Stimulated activated CD8-positive, alpha-beta memory T cell treated with anti-CD3 and anti-CD28 coated beads, Interleukin-12 subunit alpha, Interleukin-12 subunit beta, amount 100 ng/mL, for 24 hours (primary cell): Measurements from ENCODE around the gene TMEM94.

Experiments
- DNase-seq: peaks from one replicate; pipeline ENCODE4 v3.0.0-alpha.2; 2020; ENCODE audit errors: extremely low read depth

TMEM94 gene

DNA sequence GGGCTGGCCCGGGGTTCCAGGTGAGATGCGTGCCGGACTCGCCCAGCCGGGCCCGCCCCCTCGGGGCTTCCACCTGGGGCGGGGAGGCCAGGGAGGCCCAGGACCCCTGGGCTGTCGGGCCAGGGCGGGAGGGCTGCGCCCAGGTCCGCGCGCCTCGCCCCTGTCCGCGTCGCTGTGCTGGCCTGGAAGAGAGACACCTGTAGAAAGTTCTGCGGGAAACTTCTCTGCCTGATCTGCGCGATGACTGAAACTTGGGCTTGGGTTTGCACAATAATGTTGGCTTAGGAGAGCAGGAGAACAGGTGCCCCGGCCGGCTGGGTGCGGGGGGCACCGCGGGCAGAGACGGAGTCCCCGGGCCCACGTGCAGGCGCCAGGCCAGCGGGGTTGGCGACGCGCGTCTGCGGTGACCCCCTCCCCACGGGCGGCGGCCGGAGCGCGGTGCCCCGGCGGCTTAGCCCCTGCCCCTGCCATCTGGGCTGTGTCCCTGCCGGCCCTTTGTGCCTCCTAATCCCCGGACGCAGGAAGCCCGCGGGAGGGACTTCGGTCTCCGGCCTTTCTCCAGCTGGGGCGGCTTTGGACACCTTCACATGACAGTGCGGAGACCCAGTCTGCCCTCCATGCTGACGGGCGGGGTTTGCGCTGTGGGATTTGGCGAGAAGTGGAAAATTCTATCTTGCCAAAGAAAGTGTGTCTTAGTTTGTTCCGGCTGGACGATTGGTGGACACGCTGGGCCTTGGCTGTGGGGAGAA is 69.5 kb downstream of the TMEM94 start:
- no peak for DNase-seq

DNA sequence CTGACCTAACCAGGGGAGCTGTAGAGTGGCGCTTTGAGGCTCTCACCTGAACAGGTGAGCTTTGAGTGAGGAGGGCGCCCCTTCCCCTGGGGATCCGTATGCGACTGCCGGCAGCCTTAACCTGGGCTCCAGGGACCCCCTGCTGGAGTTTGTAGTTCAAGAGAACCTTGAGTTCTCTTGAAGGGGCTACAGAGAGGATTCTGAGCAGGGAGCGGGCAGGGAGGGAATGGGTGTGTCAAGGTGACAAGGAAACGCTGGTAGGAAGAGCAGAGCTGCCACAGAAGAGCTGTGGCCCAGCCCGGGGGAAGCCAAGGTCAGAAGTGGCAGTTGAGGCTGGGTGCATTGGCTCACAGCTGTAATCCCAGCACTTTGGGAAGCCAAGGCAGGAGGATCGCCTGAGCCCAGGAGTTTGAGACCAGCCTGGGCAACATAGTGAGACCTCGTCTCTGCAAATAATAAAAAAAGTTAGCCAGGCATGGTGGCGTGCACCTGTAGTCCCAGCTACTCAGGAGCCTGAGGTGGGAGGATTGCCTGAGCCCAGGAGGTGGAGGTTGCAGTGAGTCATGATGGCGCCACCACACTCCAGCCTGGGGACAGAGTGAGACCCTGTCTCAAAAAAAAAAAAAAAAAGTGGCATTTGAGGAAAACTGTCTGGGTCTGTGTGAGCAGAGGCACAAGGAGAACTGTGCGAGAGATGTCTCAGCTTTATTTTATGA is 70.3 kb downstream of the TMEM94 start:
- DNase-seq: no peak

DNA sequence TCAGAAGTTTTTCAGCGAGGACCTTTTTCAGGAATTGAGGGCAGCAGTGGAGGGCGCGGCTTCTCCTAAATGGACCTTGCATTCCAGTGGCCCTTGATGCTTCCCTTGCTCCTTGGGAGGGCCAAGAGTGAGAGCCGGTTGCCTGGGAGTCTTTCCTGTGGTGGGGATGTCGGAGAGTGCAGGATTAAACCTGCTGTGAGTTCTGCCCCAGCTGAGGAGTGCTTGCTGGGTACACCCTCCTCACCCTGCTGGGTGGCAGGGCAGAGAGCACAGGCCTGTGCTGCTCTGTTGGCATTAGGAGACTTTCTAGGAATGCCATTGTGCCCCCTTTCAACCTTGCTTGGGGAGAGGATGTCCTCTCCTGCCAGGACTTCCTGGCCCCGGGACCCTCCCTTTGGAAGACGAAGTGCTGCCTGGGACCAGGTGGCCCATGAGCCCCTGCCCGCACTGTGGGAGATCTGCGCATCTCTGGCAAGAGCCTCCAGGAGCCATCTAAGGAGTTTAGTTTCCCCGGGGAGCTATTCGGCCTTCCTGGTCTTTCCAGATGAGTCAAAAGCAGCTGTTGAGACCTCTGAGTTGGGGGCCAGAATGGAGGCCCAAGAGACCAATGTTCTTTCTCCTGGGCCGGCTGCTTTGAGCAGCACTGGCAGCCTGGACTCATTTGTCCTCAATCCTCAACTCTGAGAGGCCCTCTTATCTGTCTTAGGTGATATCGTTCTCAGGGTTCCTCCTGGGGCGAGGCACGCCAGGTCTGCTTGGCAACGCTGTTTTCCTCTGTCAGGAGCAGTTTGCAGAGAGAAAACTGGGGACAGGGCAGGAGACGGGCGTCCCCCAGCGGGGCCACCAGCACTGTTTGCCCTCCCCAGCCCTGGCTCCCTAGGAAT is 74.6 kb downstream of the TMEM94 start:
- DNase-seq: no peak

DNA sequence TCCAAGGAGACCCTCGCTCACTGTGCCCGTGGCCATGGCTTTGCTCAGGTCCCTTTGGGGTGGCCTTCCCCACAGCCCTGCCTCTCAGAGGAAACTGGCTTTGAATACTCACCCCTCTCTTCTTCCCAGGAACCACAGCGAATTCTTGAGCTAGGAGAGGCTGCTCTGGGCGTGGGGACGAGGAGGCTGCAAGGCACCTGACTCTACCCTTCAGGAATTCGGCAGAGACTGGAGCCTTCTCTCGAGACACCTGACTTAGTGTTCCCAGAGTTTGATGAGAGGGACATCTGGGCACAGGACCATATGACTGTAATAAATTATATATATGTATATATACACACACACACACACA is 75.3 kb downstream of the TMEM94 start:
- no peak for DNase-seq

DNA sequence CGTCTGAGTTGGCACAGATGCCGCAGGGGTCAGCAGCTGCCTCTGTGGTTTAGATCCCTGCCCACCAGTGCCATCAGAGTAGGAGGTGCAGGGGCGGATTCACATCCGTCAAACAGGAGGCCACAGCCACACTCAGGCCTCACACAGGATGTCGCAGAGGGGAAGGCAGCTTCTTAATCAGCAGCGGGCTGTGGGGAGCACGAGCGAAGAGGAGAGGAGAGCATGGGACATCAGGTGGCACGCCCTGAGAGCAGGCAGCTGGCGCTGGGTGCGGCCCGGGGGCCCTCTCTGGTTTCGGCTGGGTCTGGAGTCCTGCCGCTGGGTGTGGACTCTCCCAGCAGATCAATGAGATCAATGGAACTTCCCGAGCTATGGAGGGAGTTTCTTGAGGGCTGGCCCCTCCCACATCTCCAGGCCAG is 78.7 kb downstream of the TMEM94 start:
- DNase-seq: no peak

DNA sequence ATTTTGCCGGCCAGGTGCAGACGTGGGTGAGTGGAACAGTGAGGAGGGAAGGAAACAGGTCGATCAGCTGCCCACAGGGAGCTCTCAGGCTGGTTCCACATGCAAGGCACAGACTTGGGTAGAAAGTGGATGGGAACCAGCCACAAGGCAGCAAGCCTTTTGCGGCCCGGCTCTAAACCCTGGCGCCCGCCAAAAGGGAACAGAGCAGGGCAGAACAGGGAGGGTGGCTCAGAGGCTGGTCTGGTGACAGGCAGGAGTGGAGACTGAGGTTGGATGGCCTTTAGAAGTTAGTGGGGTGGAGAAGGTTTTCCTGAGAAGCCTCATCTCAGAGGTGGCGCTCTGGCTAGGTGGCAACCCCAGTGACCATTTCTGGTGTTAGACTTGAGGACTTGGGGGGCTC is 79.4 kb downstream of the TMEM94 start:
- DNase-seq: no peak

DNA sequence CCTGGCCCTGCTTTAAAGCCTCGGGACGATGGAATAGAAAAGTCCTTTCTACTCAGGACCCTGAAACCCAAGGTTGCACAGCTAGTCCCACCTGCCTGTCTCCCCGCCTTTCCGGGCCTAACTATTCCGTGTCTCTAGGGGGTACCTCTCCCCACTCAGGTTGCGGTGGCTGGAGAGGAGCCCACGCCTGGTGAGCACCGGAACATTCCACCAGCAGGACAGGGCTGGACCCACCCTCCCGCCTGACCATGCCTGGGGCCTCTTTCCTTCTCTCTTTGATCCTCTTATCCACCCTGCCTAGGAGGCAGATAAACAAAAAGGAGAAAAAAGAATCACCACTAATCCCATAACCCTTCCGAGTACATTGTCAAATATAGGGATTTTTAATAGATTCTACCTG is 79.9 kb downstream of the TMEM94 start:
- no peak for DNase-seq

DNA sequence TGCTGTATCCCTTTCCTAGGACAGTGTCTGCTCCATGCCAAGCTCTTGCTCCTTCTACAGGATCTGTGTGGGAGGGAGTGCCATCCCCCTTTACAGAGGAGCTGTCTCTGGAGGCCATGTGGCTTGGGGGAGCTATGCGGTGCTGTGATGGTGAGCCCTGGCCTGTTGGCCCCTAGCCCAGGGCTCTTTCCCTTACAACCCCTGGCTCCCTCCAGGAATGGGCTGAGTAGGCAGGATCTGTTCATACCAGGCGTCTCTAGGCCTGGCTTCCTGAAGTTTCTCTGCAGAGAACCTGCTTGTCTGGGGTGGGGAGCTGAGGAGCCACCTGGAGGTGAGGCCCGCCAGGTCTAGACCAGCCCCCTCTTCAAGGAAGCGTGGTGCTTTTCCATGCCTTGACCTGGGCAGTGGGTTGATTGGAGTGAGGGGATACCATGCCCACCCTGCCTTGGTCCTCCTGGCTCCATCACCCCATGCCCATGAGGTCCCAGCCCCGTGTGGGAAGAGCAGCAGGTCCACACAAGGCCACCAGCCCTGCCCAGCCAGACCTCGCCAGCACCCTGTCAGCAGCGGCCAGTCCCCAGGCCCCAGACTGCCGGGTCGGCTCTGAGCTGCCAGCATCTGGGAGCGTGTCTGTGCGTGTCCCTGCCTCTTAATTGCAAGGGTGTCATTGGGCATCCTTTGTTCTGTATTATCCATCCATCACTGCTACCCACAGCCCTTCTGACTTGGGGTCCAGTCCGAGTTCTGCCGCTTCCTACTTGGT is 83.7 kb downstream of the TMEM94 start:
- DNase-seq: no peak

DNA sequence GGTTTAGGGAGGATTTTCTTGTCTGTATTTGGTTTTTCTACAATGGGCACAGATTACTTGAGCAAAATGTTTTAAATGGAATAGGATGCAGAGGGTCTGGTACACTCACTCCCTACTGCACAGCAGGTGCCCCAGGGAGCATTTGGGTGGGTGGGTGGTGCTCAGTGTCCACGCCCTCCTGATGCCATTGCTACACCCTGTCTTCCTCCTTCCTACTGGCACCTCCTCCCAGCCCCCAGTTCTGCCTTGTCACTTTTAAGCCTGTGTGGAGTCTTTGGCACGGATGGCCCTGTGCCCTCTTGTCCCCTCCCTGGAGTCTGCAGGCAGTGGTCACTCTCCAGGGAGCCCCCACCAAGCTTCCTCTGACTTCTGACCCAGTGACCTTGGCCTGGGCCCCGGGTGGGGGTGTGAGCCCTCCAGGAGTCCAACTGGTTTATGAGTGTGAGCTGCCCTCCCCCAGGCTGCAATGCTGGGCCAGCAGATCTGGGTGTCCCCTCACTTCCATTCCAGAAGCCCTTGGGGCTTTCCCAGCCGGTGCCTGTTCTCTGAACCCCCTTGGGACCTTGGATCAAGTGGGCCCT is 84.6 kb downstream of the TMEM94 start:
- DNase-seq: no peak

DNA sequence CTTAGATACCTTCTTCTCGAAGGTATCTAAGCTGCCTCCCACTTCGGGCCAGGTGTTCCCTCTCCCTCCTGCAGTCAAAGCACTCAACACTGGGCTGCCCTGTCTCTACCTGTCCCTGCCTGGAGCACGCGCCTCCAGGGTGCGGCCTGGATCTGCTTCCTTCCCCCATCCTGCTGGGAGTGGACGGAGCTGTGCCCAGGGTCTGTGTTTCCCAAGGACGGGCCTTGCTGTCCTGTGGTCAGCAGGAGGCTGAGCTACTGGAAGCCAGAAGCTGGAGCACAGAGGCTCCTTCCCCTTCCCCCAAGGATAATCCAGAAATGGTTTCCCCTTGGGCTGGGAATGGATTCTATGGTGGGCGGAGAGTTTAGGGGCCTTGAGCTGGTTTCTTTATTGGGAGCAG is 85.8 kb downstream of the TMEM94 start:
- DNase-seq: no peak

DNA sequence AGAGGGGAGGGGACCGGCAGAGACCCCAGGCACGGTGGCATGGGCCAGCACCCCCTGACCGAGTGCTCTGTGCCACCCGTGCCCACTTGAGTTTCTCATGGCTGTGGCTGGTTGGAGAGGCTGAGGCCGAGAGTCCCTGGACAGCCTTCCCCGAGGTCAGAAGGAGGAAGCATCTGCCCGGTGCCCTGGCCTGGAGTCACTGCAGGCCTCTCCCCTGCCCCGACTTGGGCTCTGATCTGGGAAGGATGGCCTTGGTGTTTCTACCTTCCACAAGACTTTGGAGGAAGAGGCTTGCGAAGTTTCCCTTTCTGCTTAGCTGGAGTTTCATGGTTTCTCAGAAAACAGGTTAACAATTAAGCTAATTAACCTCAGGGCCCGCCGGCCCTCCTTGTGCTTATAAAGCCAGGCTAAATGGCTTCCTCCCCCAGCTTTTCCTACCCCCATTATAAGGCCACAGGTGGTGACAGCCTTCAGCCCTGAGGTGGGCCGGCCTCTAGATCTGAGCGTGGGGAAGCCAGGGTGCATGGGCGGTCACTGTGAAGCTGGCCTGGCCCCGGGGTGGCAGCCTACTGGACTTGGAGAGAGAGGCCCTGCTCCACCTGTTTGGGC is 86.4 kb downstream of the TMEM94 start:
- no peak for DNase-seq

DNA sequence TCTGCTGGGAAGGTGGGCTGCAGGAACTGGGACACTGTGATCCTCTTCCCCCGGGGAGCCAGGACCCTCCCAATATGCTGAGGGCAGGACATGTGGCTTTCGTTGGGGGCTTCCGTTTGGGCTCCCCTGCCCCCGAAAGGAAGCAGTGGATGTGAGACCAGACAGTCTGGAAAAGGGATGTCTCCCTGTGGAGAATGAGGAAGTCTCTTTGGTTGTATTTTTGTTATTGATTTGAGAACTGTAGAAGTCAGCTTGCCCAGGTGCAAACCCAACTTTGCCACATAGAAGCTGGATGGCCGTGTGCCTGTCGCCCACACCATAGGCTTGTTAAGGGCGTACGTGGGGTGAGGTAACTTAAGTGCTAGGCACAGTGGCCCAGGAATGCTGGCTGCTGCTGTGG is 87.8 kb downstream of the TMEM94 start:
- no peak for DNase-seq

DNA sequence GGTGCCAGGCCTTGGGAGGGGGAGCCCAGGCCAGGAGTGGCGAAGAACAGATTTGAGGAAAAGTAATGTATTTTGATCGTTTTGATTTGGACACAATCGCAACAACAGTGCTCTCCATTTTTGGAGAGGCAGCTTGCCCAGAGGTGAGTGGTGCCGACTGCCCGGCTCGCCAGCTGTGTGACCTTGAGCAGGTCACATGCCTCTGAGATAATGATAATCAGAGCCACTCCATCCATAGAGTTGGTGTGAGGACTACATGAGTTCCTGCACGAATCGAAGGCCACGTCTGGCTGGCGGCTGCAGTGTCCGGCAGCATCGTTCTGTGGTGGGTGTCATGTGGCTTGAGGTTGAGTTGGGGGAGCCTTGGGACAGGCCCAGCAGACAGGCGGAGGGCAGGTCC is 89.7 kb downstream of the TMEM94 start:
- no peak for DNase-seq

DNA sequence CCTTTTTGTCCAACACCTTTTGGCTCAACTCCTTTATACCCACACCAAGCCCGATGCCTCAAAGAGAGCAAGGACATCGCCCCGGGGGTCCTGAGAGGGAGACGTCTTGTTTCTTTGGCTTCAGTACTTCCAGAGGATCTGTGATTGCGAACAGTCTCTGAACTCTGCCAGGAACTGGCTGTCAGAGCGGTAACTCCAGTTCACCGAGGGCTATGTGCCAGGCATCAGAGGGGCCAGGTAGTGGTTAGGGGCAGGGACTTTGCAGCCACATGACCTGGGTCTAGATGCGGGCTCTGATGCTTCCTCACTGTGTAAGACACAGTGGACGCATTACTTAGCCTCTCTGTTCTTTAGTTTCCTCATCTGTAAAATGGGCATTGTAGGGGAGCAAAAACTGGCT is 90.7 kb downstream of the TMEM94 start:
- DNase-seq: no peak

DNA sequence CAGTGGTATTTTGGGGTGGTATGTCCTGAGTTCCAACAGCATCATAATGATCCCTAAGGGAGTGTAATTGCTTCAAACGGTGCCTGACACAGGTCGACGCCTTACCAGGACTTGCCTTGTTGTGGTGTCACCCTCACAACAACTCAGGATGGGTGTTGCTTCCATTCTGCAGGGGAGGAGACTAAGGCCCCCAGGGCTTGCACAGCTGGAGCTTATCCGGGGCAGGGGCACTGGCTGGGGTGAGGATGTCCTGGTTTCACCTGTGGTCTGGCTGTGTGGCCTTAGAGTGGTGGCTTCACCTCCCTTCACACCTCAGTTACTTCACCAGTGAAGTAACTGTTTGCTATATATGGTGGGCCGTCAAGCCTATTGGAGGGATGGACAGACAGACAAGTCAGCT is 92.4 kb downstream of the TMEM94 start:
- DNase-seq: no peak
